ENCODE data around the gene ADAMTS13. TPM values are rescaled to one million over a fixed set of nuclear protein-coding genes. Genes with fewer than 3 reads are reported as not detected.

The ADAMTS13 gene
- total RNA-seq, 1 donor from 2014 or later, result 3.5 TPM

DNA sequence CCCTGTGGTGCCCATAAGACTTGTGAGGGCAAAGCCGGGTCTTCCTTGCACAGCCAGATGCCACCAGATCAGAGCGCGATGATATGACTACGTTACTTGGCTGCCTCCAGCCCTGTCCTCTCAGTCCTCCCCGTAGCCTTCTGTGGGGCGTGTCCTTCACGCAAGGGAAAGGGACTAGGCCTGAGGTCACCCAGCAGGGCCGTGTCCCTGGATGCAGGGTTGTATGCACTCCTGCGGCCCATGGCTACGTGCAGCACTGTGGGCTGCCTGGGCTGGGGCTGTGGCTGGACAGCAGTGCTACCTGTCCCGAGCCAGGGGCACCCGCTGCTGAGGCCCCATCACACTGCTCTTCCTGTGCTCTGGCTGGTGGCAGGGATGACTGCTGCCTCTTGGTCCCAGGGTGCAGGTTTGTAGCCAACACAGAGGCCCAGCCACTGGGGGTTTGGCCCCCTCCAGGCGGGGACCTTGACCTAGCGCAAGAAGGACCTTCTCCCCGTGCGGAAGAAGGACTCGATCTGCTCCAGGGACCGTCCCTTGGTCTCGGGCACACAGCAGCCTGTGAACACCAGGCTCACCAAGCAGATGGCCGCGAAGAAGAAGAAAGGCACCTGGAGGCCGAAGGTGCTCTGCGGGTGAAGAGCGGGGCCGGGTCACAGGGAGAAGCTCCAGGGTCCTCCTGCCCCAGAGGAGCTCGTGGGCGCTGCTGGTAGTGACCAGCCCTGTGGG, 49.5 kb downstream of the ADAMTS13 start:
- TF ChIP-seq, protein P1, sequence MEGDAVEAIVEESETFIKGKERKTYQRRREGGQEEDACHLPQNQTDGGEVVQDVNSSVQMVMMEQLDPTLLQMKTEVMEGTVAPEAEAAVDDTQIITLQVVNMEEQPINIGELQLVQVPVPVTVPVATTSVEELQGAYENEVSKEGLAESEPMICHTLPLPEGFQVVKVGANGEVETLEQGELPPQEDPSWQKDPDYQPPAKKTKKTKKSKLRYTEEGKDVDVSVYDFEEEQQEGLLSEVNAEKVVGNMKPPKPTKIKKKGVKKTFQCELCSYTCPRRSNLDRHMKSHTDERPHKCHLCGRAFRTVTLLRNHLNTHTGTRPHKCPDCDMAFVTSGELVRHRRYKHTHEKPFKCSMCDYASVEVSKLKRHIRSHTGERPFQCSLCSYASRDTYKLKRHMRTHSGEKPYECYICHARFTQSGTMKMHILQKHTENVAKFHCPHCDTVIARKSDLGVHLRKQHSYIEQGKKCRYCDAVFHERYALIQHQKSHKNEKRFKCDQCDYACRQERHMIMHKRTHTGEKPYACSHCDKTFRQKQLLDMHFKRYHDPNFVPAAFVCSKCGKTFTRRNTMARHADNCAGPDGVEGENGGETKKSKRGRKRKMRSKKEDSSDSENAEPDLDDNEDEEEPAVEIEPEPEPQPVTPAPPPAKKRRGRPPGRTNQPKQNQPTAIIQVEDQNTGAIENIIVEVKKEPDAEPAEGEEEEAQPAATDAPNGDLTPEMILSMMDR (IDR thresholded peaks at IDR 0.05), result no peak
- H3K9me3 ChIP-seq, result no peaks in the 10 kb centered on the region
- H3K4me1 ChIP-seq, result no peaks in the 10 kb centered on the region
- peaks cover 11 to 21% of the 10 kb centered on the region in 2 donors for H3K36me3 ChIP-seq
- no peak overlapping the region for H3K4me3 ChIP-seq
- DNase-seq (ENCODE audit: low spot score in 2 of 2), result no peak
- no peak overlapping the region for H3K27ac ChIP-seq
- no peaks in the 10 kb centered on the region for H3K27me3 ChIP-seq
- intact Hi-C loops (cut with DNase I), result no loop called here

DNA sequence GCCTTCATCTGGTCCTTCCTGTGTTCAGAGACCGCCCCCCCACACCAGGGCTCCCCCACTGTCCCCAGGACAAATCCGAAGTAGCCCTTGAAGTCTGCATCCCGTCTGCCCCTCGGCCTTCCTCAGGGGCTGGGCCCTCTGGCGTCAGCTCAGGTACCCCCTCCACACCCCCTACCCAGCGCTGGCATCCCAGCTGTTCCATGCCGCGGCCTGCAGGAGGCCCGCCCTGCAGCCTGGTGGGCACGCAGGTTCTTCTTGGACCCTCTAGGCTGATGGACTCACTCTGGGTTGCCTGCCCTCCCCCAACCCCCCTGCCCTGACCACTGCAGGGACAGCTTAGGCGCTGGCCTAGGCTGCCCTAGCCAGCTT, 50.1 kb downstream of the ADAMTS13 start:
- H3K9me3 ChIP-seq, result no peaks in the 10 kb centered on the region
- no peak for DNase-seq (ENCODE audit: low spot score in 2 of 2)
- TF ChIP-seq, protein P1 (IDR thresholded peaks at IDR 0.05), result no peak
- no peaks in the 10 kb centered on the region for H3K27me3 ChIP-seq
- no peak overlapping the region for H3K27ac ChIP-seq
- H3K36me3 ChIP-seq, result peaks cover 11 to 21% of the 10 kb centered on the region in 2 donors
- intact Hi-C loops (cut with DNase I), result no loop called here
- no peak overlapping the region for H3K4me3 ChIP-seq
- H3K4me1 ChIP-seq, result no peaks in the 10 kb centered on the region

DNA sequence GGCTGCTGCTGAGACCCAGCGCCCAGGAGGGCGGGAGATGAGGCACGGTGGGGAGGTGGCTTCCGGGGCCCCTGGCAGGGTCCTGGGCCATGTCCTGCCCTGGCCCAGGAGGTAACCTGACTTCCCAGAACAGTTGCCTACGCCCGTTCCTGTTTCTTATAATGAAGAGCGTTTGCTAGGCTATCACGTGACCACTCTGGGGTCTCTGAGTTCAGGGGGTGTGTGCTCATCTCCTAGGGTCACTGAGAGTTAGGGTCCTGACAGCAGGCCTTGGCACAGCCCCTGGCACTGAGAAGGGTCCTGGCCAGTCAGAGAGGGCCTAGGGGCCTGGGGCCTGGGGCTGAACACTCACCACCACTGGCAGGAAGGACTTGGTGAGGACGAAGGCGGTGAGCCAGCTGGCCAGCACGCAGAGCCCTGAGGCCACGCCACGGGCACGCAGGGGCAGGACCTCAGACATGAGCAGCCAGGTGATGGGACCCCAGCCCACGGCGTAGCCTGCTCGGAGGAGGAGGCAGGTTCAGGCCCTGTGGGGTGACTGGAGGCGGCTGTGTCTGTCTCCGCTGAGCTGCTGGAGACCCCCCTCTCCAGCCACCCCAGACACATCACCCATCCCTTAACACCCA, 50.7 kb downstream of the ADAMTS13 start:
- no peaks in the 10 kb centered on the region for H3K9me3 ChIP-seq
- intact Hi-C loops (cut with DNase I), result no loop called here
- TF ChIP-seq, protein P1 (IDR thresholded peaks at IDR 0.05), result no peak
- no peaks in the 10 kb centered on the region for H3K27me3 ChIP-seq
- H3K4me3 ChIP-seq, result no peak overlapping the region
- peaks cover 0 to under 1% of the 10 kb centered on the region in 2 donors for H3K4me1 ChIP-seq
- no peak for DNase-seq (ENCODE audit: low spot score in 2 of 2)
- H3K27ac ChIP-seq, result no peak overlapping the region
- H3K36me3 ChIP-seq, result peaks cover 11 to 21% of the 10 kb centered on the region in 2 donors

DNA sequence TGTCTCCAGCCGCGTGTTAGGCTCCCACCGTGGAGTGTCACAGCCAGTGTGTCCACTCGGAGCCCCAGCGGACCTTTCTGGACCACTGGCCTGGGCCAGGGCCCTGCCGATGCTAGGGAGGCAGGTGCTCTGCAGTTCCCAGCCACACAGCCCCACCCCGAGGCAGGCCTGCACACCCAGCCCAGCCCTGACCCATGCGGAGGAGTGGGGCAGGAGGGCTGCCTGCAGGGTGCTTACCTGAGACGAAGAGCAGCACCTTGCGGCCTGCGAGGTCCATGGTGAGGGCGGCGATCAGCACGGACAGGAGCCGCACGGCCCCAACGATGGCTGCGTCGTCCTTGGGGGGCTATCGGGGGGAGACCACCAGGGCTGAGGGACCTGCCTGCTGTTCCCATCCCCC, 51.6 kb downstream of the ADAMTS13 start:
- H3K27ac ChIP-seq, result no peak overlapping the region
- peaks cover 5 to 13% of the 10 kb centered on the region in 2 donors for H3K36me3 ChIP-seq
- intact Hi-C loops (cut with DNase I), result no loop called here
- H3K4me1 ChIP-seq, result peaks cover 6 to 9% of the 10 kb centered on the region in 2 donors
- no peaks in the 10 kb centered on the region for H3K27me3 ChIP-seq
- no peaks in the 10 kb centered on the region for H3K9me3 ChIP-seq
- no peak overlapping the region for H3K4me3 ChIP-seq
- DNase-seq (ENCODE audit: low spot score in 2 of 2), result no peak
- TF ChIP-seq, protein P1 (IDR thresholded peaks at IDR 0.05), result no peak

GRCh38 chr9:133474215-133474614, 52.0 kb downstream of the ADAMTS13 start:
- Histone ChIP-seq H3K4me3 (no peak overlapping the region), H3K4me1 (peaks cover 6 to 9% of the 10 kb centered on the region in 2 donors), H3K27me3 (no peaks in the 10 kb centered on the region), H3K27ac (no peak overlapping the region), H3K36me3 (peaks cover under 1 to 8% of the 10 kb centered on the region in 2 donors), H3K9me3 (no peaks in the 10 kb centered on the region)
- intact Hi-C loops (cut with DNase I), result no loop called here
- TF ChIP-seq, protein P1 (IDR thresholded peaks at IDR 0.05), result no peak
- no peak for DNase-seq (ENCODE audit: low spot score in 2 of 2)
